Stomach (tissue), 4 donors: Measurements from ENCODE around the gene COG6.

Experiments used
- CTCF ChIP-seq, 7 experiments: fragments of 450-650 bp in 4 of 7; fragments of 200-600 bp in 3 of 7; sonication (generic) in 3 of 7; IDR thresholded peaks; one replicate each; pipeline ENCODE4 v1.5.1; 2016 to 2019; ENCODE audit warnings: antibody characterized with exemption in 7 of 7, control low read depth in 2 of 7, mild to moderate bottlenecking in 1 of 7
- POLR2A ChIP-seq, 4 donors: fragments of 450-650 bp; IDR thresholded peaks; one replicate each; pipeline ENCODE4 v1.6.1; 2016; ENCODE audit warnings: antibody characterized with exemption in 4 of 4, control low read depth in 2 of 4, mild to moderate bottlenecking in 1 of 4, moderate library complexity in 1 of 4

- TF ChIP-seq CTCF (IDR thresholded peaks at IDR 0.05) (no peak), POLR2A (IDR thresholded peaks at IDR 0.05) (no peak)
Measured at GRCh38 chr13:39656325-39656677, 839 bp downstream of the COG6 start.
